Measurements from ENCODE around the gene SMIM7.
"Not testable (repeated sequence)": the region's sequence is repeated elsewhere in the genome, so short reads cannot be mapped to it uniquely, and the experiment has no call there.

Gene SMIM7

DNA sequence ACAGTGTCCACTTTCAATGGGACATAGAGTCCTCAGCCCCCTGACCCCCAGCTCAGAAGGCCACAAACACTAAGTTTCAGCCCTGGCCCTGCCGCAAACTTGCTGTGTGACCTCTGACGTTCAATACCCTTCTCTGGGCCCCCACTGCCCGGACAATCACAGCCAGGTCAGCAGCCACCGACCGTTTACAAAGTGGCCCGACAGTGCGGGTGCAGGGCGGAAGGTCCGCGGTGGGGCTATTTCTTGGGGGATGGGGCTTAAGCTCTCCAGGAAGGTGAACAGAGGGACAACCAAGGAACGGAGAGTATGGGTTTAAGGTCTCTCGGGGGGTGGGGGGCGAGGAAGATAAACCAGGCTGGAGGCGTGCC, 496 bp downstream of the SMIM7 start:
- H3K4me3 ChIP-seq (ENCODE audit: low read length): peak overlapping the region; percentile 85
- no peak for DNase-seq (ENCODE audit: low read depth, low spot score)

DNA sequence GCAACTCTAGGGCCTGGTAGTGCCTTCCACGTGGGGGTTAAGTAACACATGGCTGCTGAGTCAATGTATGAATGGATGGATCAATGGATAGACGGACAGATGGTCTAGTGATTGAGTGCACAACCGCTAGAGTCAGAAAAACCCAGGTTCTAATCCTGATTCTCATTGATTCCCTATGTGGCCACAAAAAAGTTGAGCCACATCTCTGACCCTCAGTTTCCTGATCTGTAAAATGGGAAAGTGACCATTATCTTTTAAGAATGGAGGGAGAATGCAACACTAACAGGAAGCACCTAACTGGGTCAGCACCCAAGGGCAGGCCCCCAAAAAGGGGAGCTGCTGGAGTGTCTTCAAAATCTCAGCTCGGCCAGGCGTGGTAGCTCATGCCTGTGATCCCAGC, 2.6 kb downstream of the SMIM7 start:
- H3K4me3 ChIP-seq (ENCODE audit: low read length): no peak overlapping the region
- DNase-seq (ENCODE audit: low read depth, low spot score): no peak

DNA sequence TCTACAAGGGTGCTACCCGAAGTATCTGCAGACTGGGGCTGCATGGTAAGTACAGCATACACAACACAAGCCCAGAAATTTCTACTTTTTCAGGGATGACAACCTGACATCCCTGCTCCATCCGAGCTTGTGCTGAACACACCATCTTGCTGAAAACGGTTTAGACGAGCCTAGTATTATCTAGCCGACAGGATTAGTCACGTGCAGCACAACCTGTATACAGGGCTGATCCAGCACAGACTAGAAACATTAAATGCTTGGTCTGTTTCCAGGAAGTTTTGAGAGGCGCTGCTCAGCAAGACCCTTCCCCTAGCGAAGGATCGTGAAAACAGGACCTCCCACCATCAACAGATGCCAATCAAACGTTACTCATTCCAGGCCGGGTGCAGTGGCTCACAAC, 4.2 kb downstream of the SMIM7 start:
- no peak overlapping the region for H3K4me3 ChIP-seq (ENCODE audit: low read length)
- DNase-seq (ENCODE audit: low read depth, low spot score): no peak

GRCh38 chr19:16654627-16655026, 5.3 kb downstream of the SMIM7 start:
- no peak overlapping the region for H3K4me3 ChIP-seq (ENCODE audit: low read length)
- DNase-seq (ENCODE audit: low read depth, low spot score): no peak

GRCh38 chr19:16654140-16654539, 5.8 kb downstream of the SMIM7 start:
- peak; percentile 21 for DNase-seq (ENCODE audit: low read depth, low spot score)
- H3K4me3 ChIP-seq (ENCODE audit: low read length): no peak overlapping the region

GRCh38 chr19:16652854-16653253, 7.1 kb downstream of the SMIM7 start:
- H3K4me3 ChIP-seq (ENCODE audit: low read length): no peak overlapping the region
- DNase-seq (ENCODE audit: low read depth, low spot score): no peak

GRCh38 chr19:16651421-16652188, 8.3 kb downstream of the SMIM7 start:
- not testable (repeated sequence) for DNase-seq (ENCODE audit: low read depth, low spot score); H3K4me3 ChIP-seq (ENCODE audit: low read length)

DNA sequence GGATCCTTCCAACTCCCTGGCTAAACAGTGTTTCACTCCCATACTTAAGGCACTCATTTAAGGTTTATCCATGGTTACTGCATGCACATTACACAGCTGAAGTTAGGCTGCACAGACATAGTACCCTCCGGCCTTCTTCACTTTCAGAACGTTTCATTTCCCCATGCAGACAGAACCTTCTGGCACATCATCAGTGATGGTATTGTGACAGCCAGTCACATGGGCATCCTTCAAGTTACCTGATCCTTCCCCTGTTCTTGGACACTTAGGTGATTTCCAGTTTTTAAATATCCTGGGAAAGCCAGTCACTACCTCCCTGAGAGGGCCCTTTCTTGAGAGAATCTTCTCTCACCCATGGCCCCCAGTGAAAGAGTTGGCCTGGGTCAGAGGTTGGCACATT, 9.1 kb downstream of the SMIM7 start:
- no peak overlapping the region for H3K4me3 ChIP-seq (ENCODE audit: low read length)
- DNase-seq (ENCODE audit: low read depth, low spot score): no peak

- H3K4me3 ChIP-seq (ENCODE audit: low read length): no peak overlapping the region
- no peak for DNase-seq (ENCODE audit: low read depth, low spot score)
Observed at GRCh38 chr19:16649734-16650133, 10.2 kb downstream of the SMIM7 start.

DNA sequence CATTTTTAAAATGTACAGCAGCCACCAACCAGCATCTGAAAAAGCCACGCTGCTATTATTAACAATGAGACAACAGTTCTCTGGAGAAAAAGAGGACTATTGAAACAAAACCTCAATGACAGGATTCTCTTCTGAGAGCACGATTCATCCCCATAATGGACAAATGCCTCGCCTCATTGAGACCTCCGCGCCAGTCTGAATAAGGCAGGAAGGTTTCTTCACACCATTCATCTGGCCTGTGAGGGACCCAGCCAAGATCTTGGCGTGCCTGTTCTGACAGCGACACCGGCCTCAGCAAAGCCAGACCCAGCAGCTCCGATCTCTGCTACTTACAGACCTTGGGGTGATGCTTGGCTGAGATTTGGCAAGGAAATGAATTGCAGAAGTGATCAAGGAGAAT, 14.8 kb downstream of the SMIM7 start:
- no peak for DNase-seq (ENCODE audit: low read depth, low spot score)
- no peak overlapping the region for H3K4me3 ChIP-seq (ENCODE audit: low read length)

DNA sequence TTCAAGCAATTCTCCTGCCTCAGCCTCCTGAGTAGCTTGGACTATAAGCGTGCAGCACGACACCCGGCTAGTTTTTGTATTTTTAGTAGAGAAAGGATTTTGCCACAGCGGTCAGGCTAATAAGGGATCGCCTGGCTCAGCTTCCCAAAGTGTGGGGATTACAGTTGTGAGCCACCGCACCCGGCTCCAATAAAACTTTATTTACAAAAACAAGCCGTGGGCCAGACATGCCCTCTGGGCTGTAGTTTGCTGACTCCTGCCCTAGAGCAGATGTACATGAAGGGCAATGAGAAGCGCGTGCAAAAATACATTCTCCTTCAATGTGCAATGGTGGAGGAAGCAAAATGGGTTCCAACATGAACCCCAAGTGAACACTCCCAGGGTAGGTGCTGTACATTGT, 18.2 kb downstream of the SMIM7 start:
- H3K4me3 ChIP-seq (ENCODE audit: low read length): no peak overlapping the region
- DNase-seq (ENCODE audit: low read depth, low spot score): no peak

DNA sequence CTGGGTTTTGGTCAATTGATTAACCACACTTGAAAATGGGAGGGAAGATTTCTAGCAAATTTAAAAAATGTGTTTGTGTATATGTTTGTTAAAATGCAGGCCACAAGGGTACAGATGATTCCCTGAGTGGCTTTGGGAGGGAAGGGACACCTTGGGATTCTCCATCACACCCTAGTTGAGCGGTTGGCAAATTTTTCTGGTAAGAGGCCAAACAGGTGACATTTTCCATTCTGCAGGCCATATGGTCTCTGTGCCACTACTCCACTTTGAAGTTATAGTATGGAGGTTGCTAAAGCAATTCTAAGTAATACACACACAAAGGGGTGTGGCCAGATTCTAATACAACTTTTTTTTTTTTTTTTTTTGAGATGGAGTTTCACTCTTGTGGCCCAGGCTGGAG, 19.0 kb downstream of the SMIM7 start:
- no peak for DNase-seq (ENCODE audit: low read depth, low spot score)
- no peak overlapping the region for H3K4me3 ChIP-seq (ENCODE audit: low read length)

- DNase-seq (ENCODE audit: low read depth, low spot score): no peak
- no peak overlapping the region for H3K4me3 ChIP-seq (ENCODE audit: low read length)
Observed at GRCh38 chr19:16638666-16639065, 21.3 kb downstream of the SMIM7 start.

- no peak for DNase-seq (ENCODE audit: low read depth, low spot score)
- no peak overlapping the region for H3K4me3 ChIP-seq (ENCODE audit: low read length)
Observed at GRCh38 chr19:16637535-16637934, 22.4 kb downstream of the SMIM7 start.

- H3K4me3 ChIP-seq (ENCODE audit: low read length): no peak overlapping the region
- no peak for DNase-seq (ENCODE audit: low read depth, low spot score)
Observed at GRCh38 chr19:16631465-16631864, 28.5 kb downstream of the SMIM7 start.

DNA sequence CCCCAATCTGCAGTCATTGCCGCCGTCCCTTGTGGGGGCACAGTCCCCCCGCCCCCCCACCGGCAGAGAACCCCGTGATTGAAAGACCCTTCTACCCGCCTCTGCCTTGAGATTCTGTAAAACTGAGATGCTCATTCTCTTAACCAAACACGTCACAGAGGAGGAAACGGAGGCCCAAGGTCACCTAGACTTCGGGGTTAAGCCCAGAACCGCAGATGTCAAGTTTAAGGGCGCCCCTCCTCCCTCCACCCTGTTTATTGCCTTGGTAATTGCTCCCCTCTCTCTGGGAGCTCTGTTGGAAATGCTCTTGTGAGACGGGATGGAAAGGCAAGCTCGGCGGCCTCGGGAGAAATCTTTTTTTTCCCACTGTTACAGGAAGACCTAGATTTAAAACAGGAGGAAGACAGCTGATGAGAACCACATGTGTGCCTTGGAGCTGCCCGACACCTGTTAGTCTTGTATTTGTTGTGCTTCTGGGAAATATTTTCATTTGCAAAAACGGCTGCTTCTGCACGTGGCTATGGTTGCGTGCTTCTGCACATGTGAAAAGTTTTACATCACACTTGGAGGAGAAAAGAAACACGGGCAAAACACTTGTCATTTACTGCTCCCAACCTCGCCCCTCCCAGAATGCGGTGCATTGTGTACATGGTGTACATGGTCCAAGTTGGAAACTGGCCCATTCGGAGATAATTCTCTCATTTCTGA, 30.8 kb downstream of the SMIM7 start:
- H3K4me3 ChIP-seq (ENCODE audit: low read length): peak overlapping the region; percentile 78
- peak; percentile 64 for DNase-seq (ENCODE audit: low read depth, low spot score)

DNA sequence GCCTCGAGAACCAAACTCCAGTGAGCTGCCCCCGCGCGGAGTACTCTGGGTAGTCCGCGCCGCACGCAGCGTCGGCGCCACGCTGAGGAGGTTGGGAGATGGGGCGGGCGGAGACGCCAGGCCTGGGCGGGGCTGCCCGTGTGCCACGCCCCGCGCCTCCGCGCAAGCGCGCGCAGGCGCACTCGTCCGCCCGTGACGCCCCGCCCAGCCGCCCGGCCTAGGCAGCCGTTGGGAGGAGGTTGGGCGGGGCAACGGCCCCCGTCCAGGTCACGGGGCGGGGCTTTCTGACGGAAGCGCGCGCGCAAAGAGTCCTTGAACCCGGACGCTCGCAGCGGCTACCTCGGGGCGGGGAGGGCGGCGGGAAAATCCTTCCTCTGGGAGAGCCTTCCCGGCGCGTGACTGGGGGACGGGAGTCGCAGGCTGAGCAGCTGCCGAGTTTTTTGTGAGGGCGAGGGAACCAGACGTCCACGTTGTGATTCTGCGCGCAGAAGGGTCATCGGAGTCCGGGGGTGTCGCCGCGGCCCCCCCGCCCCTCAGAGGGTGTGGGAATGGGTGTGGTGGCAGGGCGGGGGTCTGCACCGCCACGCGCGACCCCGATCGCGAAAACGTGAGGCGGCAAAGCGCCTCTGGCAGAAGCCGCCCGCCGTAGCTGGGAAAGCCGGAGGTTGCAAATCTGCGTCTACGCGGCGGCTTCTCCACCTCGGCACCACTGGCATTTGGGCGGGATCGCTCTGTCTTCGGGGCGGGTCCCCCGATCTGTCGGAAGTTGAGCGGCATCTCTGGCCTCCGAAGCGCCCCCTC, 31.6 kb downstream of the SMIM7 start, which contains the start of gene MED26:
Gene MED26, minus strand, starts transcription at position 22 of the 801 bp plus-strand sequence. CDS start 261 bp downstream, outside the sequence.
- H3K4me3 ChIP-seq (ENCODE audit: low read length): peak within 1 kb of the TSS; percentile 78
- peak; percentile 87 for DNase-seq (ENCODE audit: low read depth, low spot score)

GRCh38 chr19:16627928-16628182, 32.1 kb downstream of the SMIM7 start:
- peak overlapping the region; percentile 77 for H3K4me3 ChIP-seq (ENCODE audit: low read length)
- no peak for DNase-seq (ENCODE audit: low read depth, low spot score)

DNA sequence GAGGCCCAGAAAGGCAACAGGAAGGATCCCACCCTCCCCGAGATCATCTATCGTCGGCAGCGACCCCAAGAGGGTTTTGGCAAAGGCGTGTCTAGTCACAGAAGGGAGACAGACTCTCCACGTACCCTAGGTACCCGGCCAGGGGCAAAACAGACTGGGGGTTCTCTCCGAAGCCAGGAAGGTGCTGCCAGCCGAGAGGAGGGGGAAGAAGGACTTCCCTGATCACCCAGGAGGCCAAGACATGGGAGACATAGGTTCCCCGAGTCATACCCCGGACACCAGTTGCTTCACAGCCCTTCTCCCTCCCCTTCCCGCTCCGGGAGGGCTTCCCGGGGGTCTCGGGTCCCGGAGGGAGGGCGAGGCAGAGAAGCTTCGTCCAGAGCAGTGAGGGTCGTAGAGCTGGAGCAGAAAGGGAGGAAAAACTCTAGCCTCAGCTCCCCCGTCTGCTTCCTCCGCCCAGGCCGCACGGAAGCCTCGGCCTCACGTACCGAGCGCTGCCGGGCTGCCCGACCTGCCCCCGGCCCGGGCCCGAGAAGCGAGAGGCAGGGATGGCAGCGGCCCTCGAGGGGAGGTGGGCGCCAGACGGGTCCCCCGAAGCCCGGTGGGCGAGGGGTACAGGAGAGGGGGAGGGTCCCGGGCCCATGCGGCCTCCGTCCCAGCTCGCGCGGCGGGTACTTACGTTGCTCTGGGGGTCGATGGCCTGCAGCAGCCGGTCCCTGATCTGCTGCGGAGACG, 32.6 kb downstream of the SMIM7 start:
- peak overlapping the region; percentile 77 for H3K4me3 ChIP-seq (ENCODE audit: low read length)
- DNase-seq (ENCODE audit: low read depth, low spot score): no peak

- DNase-seq (ENCODE audit: low read depth, low spot score): no peak
- peak overlapping the region; percentile 77 for H3K4me3 ChIP-seq (ENCODE audit: low read length)
Observed at GRCh38 chr19:16626796-16627192, 33.1 kb downstream of the SMIM7 start.

All from Jurkat, Clone E6-1 (cell line).